ENCODE data around the gene PTPRCAP.

The PTPRCAP gene

DNA sequence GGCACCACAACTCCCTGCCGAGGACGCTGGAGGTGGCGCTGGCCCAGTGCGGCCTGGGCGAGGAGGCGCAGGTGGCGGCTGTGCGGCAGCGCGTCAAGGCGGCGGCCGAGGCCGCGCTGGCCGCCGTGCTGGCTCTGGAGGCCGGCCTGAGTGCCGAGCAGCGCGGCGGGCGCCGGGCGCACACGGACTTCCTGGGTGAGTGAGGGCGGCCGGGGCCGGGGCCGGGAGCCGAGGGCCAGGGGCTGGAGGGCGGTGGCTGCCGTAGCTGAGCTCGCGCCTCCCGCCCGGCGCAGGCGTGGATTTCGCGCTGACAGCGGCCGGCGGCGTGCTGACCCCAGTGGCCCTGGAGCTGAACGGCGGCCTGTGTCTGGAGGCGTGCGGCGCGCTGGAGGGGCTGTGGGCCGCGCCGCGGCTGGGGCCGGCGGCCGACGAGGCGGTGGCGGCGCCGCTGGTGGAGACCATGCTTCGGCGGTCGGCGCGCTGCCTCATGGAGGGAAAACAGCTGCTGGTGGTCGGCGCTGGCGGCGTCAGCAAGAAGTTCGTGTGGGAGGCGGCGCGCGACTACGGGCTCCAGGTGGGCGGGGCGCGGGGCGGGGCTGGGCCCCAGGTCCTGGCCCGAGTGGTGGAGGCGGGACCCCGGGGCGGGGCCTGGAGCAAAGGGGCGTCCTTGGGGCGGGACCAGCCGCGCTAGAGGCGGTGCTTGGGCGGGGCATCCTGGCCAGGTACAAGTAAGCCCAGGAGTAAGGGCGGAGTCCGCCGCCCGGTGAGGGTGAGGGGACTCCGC is 16.6 kb downstream of the PTPRCAP start:
- DNase-seq (ENCODE audit: low spot score): peak; percentile 95
- Histone ChIP-seq H3K4me3 (peak overlapping the region; percentile 89), H3K27ac (peak overlapping the region; percentile 82 to 97)
- TF ChIP-seq, protein P1, sequence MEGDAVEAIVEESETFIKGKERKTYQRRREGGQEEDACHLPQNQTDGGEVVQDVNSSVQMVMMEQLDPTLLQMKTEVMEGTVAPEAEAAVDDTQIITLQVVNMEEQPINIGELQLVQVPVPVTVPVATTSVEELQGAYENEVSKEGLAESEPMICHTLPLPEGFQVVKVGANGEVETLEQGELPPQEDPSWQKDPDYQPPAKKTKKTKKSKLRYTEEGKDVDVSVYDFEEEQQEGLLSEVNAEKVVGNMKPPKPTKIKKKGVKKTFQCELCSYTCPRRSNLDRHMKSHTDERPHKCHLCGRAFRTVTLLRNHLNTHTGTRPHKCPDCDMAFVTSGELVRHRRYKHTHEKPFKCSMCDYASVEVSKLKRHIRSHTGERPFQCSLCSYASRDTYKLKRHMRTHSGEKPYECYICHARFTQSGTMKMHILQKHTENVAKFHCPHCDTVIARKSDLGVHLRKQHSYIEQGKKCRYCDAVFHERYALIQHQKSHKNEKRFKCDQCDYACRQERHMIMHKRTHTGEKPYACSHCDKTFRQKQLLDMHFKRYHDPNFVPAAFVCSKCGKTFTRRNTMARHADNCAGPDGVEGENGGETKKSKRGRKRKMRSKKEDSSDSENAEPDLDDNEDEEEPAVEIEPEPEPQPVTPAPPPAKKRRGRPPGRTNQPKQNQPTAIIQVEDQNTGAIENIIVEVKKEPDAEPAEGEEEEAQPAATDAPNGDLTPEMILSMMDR (IDR thresholded peaks at IDR 0.05): no peak

DNA sequence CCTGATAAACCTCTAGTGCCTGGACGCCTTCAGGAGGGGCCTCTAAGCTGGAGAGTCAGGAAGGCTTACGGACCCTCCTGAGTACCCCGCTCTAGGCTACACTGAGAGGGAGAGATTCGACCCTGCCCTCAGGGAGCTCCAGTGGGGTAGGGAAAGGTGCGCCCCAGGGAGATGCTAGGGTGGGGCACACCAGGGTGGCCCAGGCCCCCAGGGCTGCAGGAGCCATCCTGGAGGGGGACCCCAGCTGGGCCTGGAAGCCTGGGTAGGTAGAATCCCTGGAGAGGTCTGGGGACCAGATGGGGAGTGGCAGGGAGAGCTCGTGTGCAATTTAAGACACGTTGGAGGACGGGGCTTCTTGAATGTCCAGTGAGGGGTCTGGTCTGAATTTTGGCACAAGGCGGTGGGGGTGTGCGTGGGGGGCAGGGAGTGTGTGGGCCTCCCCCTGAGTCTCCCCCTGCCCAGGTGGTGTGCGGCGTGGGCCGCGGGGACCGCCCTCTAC is 17.3 kb downstream of the PTPRCAP start:
- Histone ChIP-seq H3K4me3 (peak overlapping the region; percentile 89), H3K27ac (peak overlapping the region; percentile 82 to 97)
- TF ChIP-seq, protein P1 (IDR thresholded peaks at IDR 0.05): no peak
- no peak for DNase-seq (ENCODE audit: low spot score)

DNA sequence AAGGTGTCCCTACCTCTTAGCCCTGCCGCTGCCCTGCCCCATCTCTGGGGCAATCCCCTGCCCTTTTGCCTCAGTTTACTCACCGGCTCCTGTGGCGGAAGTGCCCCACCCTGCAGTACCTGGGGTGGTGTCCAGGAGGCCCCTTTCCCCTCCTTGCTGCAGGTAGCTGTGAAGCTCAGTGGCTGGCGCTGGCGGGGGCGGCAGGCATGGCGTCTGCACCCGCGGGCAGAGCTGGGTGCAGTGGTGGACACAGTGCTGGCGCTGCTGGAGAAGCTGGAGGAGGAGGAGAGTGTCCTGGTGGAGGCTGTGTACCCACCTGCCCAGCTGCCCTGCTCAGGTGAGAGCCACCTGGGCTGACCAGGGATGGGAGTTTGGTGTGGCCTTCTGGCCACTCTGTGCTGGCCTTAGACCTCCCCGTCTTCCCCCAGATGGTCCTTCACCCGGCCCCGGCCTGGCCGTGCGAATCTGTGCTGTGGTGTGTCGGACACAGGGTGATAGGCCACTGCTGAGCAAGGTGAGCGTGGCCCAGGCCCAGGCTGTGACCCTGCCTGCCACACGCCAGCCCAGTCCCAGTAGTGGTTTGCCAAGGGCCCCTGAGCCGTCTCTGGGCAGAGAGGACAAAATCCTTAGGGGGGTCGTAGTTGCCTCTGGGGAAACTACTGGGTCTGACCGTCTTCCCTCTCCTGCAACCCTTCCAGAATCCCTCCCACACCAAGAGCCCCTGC is 18.0 kb downstream of the PTPRCAP start:
- Histone ChIP-seq H3K27ac (peak overlapping the region; percentile 82 to 97), H3K4me3 (no peak overlapping the region)
- TF ChIP-seq, protein P1 (IDR thresholded peaks at IDR 0.05): no peak

DNA sequence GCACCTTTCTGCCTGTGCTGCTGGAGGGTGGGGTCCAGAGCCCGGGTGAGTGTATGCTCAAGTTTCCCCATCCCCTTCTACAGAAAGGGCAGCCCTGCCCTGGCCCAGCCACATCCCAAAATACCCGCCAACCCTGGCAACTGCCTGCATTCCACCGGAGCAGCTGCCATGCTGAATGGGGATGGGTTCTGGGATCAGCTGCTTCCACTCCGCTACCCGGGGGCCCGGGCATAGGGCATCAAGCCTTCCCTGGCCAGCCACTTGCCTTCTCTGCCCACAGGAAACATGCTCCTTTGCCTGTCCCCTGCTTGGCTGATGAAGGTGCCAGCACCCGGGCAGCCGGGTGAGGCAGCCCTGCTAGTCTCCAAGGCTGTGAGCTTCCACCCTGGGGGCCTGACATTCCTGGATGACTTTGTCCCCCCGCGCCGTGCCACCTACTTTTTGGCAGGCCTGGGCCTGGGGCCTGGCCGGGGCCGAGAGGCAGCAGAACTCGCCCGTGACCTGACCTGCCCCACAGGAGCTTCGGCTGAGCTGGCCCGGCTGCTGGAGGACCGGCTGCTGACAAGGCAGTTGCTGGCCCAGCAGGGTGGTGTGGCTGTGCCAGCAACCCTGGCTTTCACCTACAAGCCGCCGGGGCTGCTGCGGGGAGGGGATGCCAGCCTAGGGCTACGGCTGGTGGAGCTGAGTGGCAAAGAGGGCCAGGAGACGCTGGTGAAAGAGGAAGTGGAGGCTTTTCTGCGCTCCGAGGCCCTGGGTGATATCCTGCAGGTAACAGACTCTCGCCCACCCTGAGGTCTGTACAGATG is 18.8 kb downstream of the PTPRCAP start:
- peak overlapping the region; percentile 70 to 83 for H3K27ac ChIP-seq

More for the DNA sequence above, 18.0 kb downstream of the PTPRCAP start:
- DNase-seq (ENCODE audit: low spot score): no peak

DNA sequence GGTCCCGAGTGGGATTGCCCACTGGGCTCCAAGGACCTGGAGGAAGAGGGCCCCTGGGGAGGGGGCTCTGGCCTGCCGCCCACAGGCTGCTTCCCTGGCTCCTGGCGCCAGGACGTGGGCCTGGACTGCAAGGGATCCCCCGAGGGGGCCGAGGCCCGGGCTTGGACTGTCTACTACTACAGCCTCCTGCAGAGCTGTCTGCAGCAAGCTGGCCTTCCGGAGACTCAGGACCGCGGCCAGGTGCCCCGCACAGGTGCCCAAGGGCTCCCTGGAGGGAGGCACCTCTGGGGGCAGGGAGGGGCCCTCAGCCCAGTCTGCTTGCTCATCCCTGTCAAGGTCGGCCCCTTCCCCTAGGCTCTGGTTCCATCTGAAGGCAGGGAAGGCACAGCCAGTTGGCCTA is 20.1 kb downstream of the PTPRCAP start:
- Histone ChIP-seq H3K27ac (peak overlapping the region; percentile 83 to 85), H3K4me3 (no peak overlapping the region)
- DNase-seq (ENCODE audit: low spot score): no peak
- TF ChIP-seq, protein P1 (IDR thresholded peaks at IDR 0.05): no peak

More for the DNA sequence above, 18.8 kb downstream of the PTPRCAP start:
- peak overlapping the region; percentile 31 for H3K4me3 ChIP-seq
- no peak for DNase-seq (ENCODE audit: low spot score)
- TF ChIP-seq, protein P1 (IDR thresholded peaks at IDR 0.05): no peak

DNA sequence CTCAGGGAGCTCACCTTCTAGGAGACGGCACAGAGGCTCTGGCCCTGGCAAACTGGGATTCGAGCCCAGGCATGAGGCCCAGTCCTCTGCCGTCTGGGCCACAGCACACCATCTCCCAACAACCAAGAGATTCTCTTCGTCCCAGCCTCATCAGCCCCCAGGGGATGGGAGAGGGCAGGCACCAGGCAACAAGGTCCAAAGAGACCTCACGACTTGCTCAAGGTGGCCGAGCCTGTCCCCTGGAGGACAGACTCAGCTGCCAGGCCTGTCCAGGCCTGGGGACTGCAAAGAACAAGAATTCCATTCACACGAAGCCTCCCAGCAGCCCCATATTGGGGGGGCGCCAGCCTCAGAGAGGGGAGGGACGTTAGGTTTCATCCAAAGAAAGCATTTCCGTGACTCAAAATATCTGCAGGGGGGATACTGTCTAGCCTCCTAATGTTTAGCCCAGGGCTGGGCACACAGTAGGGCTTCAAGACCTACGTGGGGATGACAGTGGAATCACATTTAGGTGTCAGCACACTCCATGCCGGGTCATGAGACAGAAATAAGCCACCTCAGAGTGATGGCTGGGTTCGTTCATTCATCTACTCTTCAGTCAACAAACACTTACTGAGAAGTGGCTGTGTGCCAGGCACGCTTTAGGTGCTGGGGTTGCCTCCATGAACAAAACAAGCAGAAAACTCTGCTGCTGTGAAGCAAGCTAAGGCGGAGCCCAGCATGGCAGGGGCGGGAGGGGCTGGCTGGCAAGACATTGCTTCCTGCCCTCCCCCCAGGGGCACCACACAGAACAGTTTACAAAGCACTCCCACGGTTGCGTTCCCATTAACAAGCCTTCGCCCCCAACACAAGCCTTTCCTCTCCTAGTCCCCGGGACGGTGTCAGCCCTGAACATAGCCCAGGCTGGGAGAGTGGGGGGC is 20.8 kb downstream of the PTPRCAP start:
- H3K27ac ChIP-seq: peak overlapping the region; percentile 83 to 85
- peak overlapping the region; percentile 60 for H3K4me3 ChIP-seq
- no peak for DNase-seq (ENCODE audit: low spot score)
- TF ChIP-seq, protein P1 (IDR thresholded peaks at IDR 0.05): no peak

Measured in coronary artery (tissue), 2 donors.